ENCODE data around the gene EDRF1.
A peak's percentile ranks its signal among the peaks of the same experiment; 100 is the strongest.
"Not testable (repeated sequence)": the region's sequence is repeated elsewhere in the genome, so short reads cannot be mapped to it uniquely, and the experiment has no call there.

The EDRF1 gene

GRCh38 chr10:125719173-125720001 is at the start of gene EDRF1:
Gene EDRF1, plus strand, starts transcription at chr10:125719709. Its CDS starts 99 bp downstream, at chr10:125719808.
- in situ Hi-C loops (cut with HindIII; ENCODE audit: low pct_ligation_motif_present, low pct_unique_long_range_greater_than_20kb, low sequenced_read_pairs), result no loop called here
- DNase-seq, result peak; percentile 99

DNA sequence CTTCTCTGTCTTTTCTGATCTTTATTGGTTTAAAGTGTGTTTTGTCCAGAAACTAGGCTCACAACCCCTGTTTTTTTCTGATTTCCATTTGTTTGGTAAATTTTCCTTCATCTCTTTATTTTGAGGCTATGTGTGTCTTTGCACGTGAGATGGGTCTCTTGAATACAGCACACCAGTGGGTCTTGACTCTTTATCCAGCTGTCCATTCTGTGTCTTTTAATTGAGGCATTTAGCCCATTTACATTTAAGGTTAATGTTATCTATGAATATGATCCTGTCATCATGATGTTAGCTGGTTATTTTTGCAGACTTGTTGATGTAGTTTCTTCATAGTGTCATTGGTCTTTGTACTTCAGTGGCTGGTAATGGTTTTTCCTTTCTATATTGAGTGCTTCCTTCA is 46.6 kb upstream of the EDRF1 start:
- in situ Hi-C loops (cut with HindIII; ENCODE audit: low pct_ligation_motif_present, low pct_unique_long_range_greater_than_20kb, low sequenced_read_pairs), result no loop called here
- no peak for DNase-seq

- DNase-seq, result no peak
- in situ Hi-C loops (cut with HindIII; ENCODE audit: low pct_ligation_motif_present, low pct_unique_long_range_greater_than_20kb, low sequenced_read_pairs), result no loop called here
These were observed 40.1 kb upstream of the EDRF1 start for GRCh38 chr10:125679436-125679835.

DNA sequence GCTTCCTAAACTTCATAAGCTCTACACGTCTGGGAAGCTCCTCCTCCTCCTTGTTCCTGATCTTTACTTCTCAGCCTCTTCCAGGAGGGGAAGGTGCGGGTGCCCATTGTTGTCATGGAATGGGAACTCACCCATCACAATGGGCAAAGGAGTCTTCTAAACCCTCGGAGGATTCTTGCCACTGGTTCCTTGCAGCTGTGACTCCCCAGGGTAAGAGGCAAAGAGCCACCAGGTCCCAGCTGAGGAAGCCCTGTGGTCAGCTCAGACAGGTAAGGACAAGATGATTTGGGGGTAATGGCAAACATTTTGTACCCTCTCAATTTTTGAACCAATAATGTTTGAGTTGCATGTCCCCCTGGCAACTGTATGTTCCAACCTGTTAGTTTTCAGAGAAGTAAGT is 36.4 kb upstream of the EDRF1 start, which contains the start of gene TEX36:
TEX36 (minus strand) TSS at position 101 of the 400 bp plus-strand sequence. CDS start 174 bp downstream, outside the sequence.
- no peak for DNase-seq
- in situ Hi-C loops (cut with HindIII; ENCODE audit: low pct_ligation_motif_present, low pct_unique_long_range_greater_than_20kb, low sequenced_read_pairs), result no loop called here

DNA sequence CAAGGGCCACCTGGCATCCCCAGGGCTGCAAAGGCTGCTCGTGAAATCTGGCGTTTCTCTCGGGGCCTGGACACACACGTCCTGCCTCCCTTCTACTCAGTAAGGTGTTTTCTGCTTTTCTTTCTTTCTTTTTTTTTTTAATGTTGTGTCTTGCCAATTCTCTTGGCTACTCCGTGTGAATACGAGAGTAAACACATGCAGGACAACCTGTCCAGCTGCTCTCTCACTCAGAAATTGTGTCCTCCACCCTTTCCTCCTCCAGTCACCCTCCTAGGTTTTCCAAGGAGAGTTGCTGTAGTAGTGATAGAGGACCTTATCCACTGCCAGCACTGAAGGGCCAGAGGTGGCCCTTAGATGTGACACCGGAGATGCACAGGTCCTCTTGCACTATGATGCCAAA is 35.7 kb upstream of the EDRF1 start:
- no peak for DNase-seq
- in situ Hi-C loops (cut with HindIII; ENCODE audit: low pct_ligation_motif_present, low pct_unique_long_range_greater_than_20kb, low sequenced_read_pairs), result no loop called here

- no peak for DNase-seq
- in situ Hi-C loops (cut with HindIII; ENCODE audit: low pct_ligation_motif_present, low pct_unique_long_range_greater_than_20kb, low sequenced_read_pairs), result no loop called here
These were observed 34.9 kb upstream of the EDRF1 start for GRCh38 chr10:125684581-125684980.

DNA sequence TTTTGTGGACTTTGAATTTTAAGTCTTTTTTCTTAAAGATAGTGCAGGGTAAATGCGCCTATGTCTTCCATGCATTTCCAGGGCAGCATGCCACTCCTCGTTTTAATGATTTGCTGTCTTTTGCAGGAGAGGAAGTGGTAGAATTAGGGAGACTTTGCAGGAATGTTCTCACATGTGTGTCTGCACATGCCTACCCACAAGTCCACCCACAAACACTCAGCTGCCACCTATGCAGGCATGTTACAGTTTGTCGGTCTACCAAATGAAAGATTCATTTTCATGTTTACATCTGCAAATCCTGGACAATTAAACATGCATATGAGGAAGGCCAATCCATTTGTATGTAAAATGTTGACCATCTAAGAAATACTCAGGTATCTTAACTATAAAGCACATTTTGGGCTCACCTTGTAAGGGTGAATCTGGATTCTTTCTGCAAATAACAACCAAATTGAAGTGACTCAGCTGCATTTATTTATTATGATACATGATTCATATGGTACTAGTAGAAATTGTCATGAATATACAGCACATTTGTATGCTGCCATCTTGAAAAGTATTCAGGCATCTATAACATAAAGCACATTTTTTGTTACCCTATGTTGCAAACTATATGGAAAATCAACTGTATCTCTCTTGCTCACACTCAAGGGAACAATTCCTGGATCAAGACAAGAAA is 31.9 kb upstream of the EDRF1 start:
- in situ Hi-C loops (cut with HindIII; ENCODE audit: low pct_ligation_motif_present, low pct_unique_long_range_greater_than_20kb, low sequenced_read_pairs), result no loop called here
- DNase-seq, result no peak

- no peak for DNase-seq
- in situ Hi-C loops (cut with HindIII; ENCODE audit: low pct_ligation_motif_present, low pct_unique_long_range_greater_than_20kb, low sequenced_read_pairs), result no loop called here
These were observed 29.4 kb upstream of the EDRF1 start for GRCh38 chr10:125689955-125690569.

DNA sequence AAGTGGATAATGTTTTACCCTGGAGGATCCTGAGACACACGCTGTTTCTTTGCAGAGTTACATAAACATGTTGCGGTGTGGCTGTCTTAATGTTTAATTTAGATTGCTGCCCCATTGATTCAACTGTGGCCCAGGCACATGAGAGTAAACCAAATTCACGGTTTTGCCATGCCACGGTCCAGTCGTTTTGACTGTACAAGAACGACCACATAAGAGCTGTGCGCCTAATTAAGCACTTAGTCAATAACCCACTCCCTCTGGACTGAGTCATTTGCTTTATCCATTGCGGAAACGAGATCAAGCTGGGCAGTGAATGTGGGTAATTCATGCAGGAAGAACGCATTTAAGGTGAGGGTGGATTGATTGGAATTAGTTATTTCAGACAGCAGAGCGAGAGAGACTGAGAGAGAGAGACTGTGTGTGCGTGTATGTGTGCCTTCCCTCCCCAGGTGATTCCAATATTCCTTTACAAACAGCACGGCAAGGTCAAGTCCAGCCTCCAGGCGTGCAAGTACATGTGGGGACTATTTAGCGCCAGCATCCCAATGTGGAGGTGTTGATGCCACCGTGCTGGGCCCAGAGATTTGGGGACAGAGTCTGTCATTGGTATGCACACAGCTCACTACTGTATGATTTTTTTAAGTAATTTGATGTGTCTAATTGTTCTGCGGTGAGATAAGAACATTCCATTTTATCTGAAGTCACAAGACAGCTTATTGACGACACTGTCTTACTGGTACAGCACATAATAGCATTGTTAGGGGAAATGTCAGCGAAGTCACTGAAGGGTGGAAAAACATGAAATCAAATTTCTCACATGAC is 28.1 kb upstream of the EDRF1 start:
- no peak for DNase-seq
- in situ Hi-C loops (cut with HindIII; ENCODE audit: low pct_ligation_motif_present, low pct_unique_long_range_greater_than_20kb, low sequenced_read_pairs), result no loop called here

DNA sequence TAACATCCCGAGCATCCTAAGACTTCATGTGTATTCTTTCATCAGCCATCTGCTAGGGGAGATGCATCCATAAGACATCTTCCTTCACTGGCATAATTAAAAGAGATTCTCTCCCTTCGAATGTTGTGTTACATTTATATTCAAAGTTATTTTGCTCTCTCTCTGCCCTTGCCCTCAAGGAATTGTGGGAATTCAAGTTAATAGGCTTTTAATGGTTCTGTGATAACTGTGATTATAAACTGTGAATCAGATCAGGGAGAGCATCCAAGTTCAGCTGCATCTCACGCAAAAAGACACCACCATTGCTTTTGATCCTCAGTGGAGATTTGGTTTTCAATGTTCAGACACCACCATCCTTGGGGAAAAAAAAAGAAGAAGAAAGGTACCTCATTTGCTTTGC is 27.3 kb upstream of the EDRF1 start:
- DNase-seq, result no peak
- in situ Hi-C loops (cut with HindIII; ENCODE audit: low pct_ligation_motif_present, low pct_unique_long_range_greater_than_20kb, low sequenced_read_pairs), result no loop called here

GRCh38 chr10:125692601-125693523 is 26.6 kb upstream of the EDRF1 start:
- DNase-seq, result no peak

GRCh38 chr10:125693524-125693847 is 26.0 kb upstream of the EDRF1 start:
- in situ Hi-C loops (cut with HindIII; ENCODE audit: low pct_ligation_motif_present, low pct_unique_long_range_greater_than_20kb, low sequenced_read_pairs), result no loop called here
- DNase-seq, result no peak

More at GRCh38 chr10:125692601-125693523, 26.6 kb upstream of the EDRF1 start:
- in situ Hi-C loops (cut with HindIII; ENCODE audit: low pct_ligation_motif_present, low pct_unique_long_range_greater_than_20kb, low sequenced_read_pairs), result no loop called here

DNA sequence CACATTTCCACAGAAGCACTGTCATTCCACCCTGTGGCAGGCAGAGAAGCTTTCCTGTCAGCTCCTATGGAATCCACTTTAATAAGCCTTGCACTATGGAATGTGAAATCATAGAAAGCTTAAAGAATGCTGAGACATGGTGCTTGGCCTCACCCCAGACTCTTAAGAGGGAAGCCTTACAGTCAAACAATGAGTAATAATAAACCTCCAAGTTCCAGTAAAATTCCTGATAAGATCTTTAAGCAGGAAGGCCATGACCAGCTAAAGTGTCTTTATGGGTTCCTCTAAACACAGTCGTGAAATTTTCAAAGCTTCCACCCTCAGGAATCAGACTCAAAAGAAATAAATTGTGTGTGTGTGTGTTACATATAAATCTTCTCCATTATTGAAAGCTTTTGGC is 24.6 kb upstream of the EDRF1 start:
- DNase-seq, result no peak
- in situ Hi-C loops (cut with HindIII; ENCODE audit: low pct_ligation_motif_present, low pct_unique_long_range_greater_than_20kb, low sequenced_read_pairs), result no loop called here

GRCh38 chr10:125696884-125697283 is 22.6 kb upstream of the EDRF1 start:
- DNase-seq; in situ Hi-C loops (cut with HindIII; ENCODE audit: low pct_ligation_motif_present, low pct_unique_long_range_greater_than_20kb, low sequenced_read_pairs): not testable (repeated sequence)

DNA sequence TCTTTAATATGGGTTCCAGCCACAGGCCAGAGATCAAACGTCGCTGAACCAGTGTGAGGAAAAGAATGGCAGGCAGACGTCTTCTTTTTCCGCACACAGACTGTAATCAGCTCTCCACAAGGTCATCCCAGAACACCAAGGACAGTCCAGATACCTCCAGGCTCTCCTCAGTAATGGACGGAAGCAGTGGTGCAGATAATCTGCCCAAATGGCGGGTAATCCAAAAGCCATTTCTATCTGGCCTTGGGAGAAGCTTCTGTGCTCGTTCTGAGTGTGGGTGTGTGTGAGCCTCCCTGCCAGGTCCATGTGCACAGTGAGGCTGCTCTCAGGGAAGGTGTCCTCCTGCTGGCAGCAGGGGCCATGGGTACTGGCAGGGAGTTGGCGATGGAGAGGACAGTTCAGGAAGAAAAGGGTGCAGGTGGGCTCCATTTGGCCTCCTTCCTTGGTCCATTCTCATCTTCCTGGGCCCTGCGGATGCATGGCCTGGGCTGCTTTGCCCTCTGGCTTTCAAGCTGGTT is 21.0 kb upstream of the EDRF1 start:
- in situ Hi-C loops (cut with HindIII; ENCODE audit: low pct_ligation_motif_present, low pct_unique_long_range_greater_than_20kb, low sequenced_read_pairs), result no loop called here
- DNase-seq, result no peak

DNA sequence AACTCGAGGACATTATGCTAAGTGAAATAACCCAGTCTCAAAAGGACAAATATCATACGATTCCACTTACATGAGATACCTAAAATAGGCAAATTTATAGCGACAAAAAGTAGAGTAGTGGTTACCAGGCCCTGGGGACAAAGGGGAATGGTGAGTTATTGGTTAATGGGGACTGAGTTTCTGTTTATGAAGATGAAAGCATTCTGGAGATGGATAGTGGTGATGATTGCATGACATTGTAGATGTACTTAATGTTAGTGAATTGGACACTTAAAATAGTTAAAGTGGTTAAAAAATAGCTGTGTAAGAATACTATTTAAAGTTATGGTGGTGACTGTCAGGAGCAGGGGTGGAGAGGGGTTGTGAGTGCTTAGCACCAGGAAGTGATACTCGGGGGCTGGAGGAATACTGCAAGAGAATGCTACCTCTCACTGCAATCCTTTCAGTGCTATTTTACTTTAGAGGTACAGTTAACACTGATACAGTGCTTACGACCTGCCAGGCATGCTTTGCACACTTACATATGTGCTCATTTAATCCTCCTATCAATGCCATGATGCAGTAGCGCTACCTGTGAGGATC is 19.9 kb upstream of the EDRF1 start:
- in situ Hi-C loops (cut with HindIII; ENCODE audit: low pct_ligation_motif_present, low pct_unique_long_range_greater_than_20kb, low sequenced_read_pairs), result no loop called here
- DNase-seq, result no peak

GRCh38 chr10:125700355-125700911 is 19.1 kb upstream of the EDRF1 start:
- in situ Hi-C loops (cut with HindIII; ENCODE audit: low pct_ligation_motif_present, low pct_unique_long_range_greater_than_20kb, low sequenced_read_pairs), result no loop called here
- DNase-seq, result no peak
